ENCODE results near the gene VPS4B.

The VPS4B gene

GRCh38 chr18:63410792-63411191, 11.5 kb downstream of the VPS4B start:
- Histone ChIP-seq H3K9me3 (ENCODE audit: control extremely low read depth in 1 of 5, control insufficient read depth in 4 of 5, insufficient read depth in 2 of 5, low read depth in 1 of 5, low read length in 4 of 5) (no peaks in the 10 kb centered on the region), H3K27ac (ENCODE audit: insufficient read depth in 1 of 2, low read depth in 1 of 2, low read length in 2 of 2, poor library complexity in 1 of 2, severe bottlenecking in 2 of 2) (no peak overlapping the region), H3K4me3 (ENCODE audit: control insufficient read depth in 1 of 7, extremely low read depth in 1 of 7, insufficient read depth in 4 of 7, low read depth in 2 of 7, low read length in 6 of 7) (no peak overlapping the region), H3K27me3 (replicated peaks in 2 of 5; ENCODE audit: control insufficient read depth in 4 of 5, insufficient read depth in 5 of 5, low read length in 4 of 5) (no peaks in the 10 kb centered on the region), H3K36me3 (ENCODE audit: control insufficient read depth in 4 of 4, insufficient read depth in 4 of 4, low read length in 3 of 4) (peaks cover 25 to 74% (median 49%) of the 10 kb centered on the region in 4 experiments), H3K4me1 (ENCODE audit: control extremely low read depth in 1 of 4, control insufficient read depth in 4 of 4, insufficient read depth in 4 of 4, low read length in 3 of 4) (no peaks in the 10 kb centered on the region)
- POLR2A ChIA-PET = no interaction called here
- DNase-seq = no peak
- CTCF ChIA-PET = interaction anchor here (0.6 to 1.4 kb wide), 4 partner anchors 9 to 1045 kb away, joined by 3 to 5 read pairs (median 4); no protein-coding TSS in a partner anchor
- WGBS (ENCODE audit: insufficient coverage) = 100% methylated on average over 1 of the region's 4 CpGs

GRCh38 chr18:63409301-63409700, 13.0 kb downstream of the VPS4B start:
- ChIA-PET CTCF (interaction anchor here (1.0 to 1.4 kb wide), 2 partner anchors 14 to 28 kb away, joined by 3 read pairs; no protein-coding TSS in a partner anchor), POLR2A (no interaction called here)
- no peak for DNase-seq
- Histone ChIP-seq H3K36me3 (ENCODE audit: control insufficient read depth in 4 of 4, insufficient read depth in 4 of 4, low read length in 3 of 4) (peaks cover 19 to 66% (median 40%) of the 10 kb centered on the region in 4 experiments), H3K4me3 (ENCODE audit: control insufficient read depth in 1 of 7, extremely low read depth in 1 of 7, insufficient read depth in 4 of 7, low read depth in 2 of 7, low read length in 6 of 7) (no peak overlapping the region), H3K27ac (ENCODE audit: insufficient read depth in 1 of 2, low read depth in 1 of 2, low read length in 2 of 2, poor library complexity in 1 of 2, severe bottlenecking in 2 of 2) (no peak overlapping the region), H3K4me1 (ENCODE audit: control extremely low read depth in 1 of 4, control insufficient read depth in 4 of 4, insufficient read depth in 4 of 4, low read length in 3 of 4) (no peaks in the 10 kb centered on the region), H3K9me3 (ENCODE audit: control extremely low read depth in 1 of 5, control insufficient read depth in 4 of 5, insufficient read depth in 2 of 5, low read depth in 1 of 5, low read length in 4 of 5) (no peaks in the 10 kb centered on the region), H3K27me3 (replicated peaks in 2 of 5; ENCODE audit: control insufficient read depth in 4 of 5, insufficient read depth in 5 of 5, low read length in 4 of 5) (no peaks in the 10 kb centered on the region)
- 78% methylated on average over 3 of the region's 5 CpGs for WGBS (ENCODE audit: insufficient coverage)

- Histone ChIP-seq H3K9me3 (ENCODE audit: control extremely low read depth in 1 of 5, control insufficient read depth in 4 of 5, insufficient read depth in 2 of 5, low read depth in 1 of 5, low read length in 4 of 5) (peaks cover 0 to 3% (median 0%) of the 10 kb centered on the region in 5 experiments), H3K4me1 (ENCODE audit: control extremely low read depth in 1 of 4, control insufficient read depth in 4 of 4, insufficient read depth in 4 of 4, low read length in 3 of 4) (no peaks in the 10 kb centered on the region), H3K4me3 (ENCODE audit: control insufficient read depth in 1 of 7, extremely low read depth in 1 of 7, insufficient read depth in 4 of 7, low read depth in 2 of 7, low read length in 6 of 7) (no peak overlapping the region), H3K27ac (ENCODE audit: insufficient read depth in 1 of 2, low read depth in 1 of 2, low read length in 2 of 2, poor library complexity in 1 of 2, severe bottlenecking in 2 of 2) (no peak overlapping the region), H3K36me3 (ENCODE audit: control insufficient read depth in 4 of 4, insufficient read depth in 4 of 4, low read length in 3 of 4) (peaks cover 21 to 77% (median 52%) of the 10 kb centered on the region in 4 experiments), H3K27me3 (replicated peaks in 2 of 5; ENCODE audit: control insufficient read depth in 4 of 5, insufficient read depth in 5 of 5, low read length in 4 of 5) (no peaks in the 10 kb centered on the region)
- CTCF ChIA-PET = interaction anchor here (1.1 to 1.4 kb wide), 3 partner anchors 9 to 29 kb away, joined by 3 to 4 read pairs (median 3); no protein-coding TSS in a partner anchor
- POLR2A ChIA-PET = no interaction called here
- no peak for DNase-seq
- WGBS (ENCODE audit: insufficient coverage) = no CpG with 5 or more reads among the region's 1 CpG
Observed at GRCh38 chr18:63407734-63408133, 14.5 kb downstream of the VPS4B start.

- POLR2A ChIA-PET = no interaction called here
- peaks cover 0 to 3% (median 0%) of the 10 kb centered on the region in 5 experiments for H3K9me3 ChIP-seq (ENCODE audit: control extremely low read depth in 1 of 5, control insufficient read depth in 4 of 5, insufficient read depth in 2 of 5, low read depth in 1 of 5, low read length in 4 of 5)
- WGBS (ENCODE audit: insufficient coverage) = 100% methylated on average over 3 of the region's 3 CpGs
- CTCF ChIA-PET = interaction anchor here (0.6 kb wide), 1 partner anchor 701 kb away, joined by 3 read pairs; no protein-coding TSS in a partner anchor
- no peaks in the 10 kb centered on the region for H3K4me1 ChIP-seq (ENCODE audit: control extremely low read depth in 1 of 4, control insufficient read depth in 4 of 4, insufficient read depth in 4 of 4, low read length in 3 of 4)
- H3K36me3 ChIP-seq (ENCODE audit: control insufficient read depth in 4 of 4, insufficient read depth in 4 of 4, low read length in 3 of 4) = peaks cover 27 to 84% (median 62%) of the 10 kb centered on the region in 4 experiments
- H3K27me3 ChIP-seq (replicated peaks in 2 of 5; ENCODE audit: control insufficient read depth in 4 of 5, insufficient read depth in 5 of 5, low read length in 4 of 5) = no peaks in the 10 kb centered on the region
- no peak for DNase-seq
- no peak overlapping the region for H3K4me3 ChIP-seq (ENCODE audit: control insufficient read depth in 1 of 7, extremely low read depth in 1 of 7, insufficient read depth in 4 of 7, low read depth in 2 of 7, low read length in 6 of 7)
- no peak overlapping the region for H3K27ac ChIP-seq (ENCODE audit: insufficient read depth in 1 of 2, low read depth in 1 of 2, low read length in 2 of 2, poor library complexity in 1 of 2, severe bottlenecking in 2 of 2)
Observed at GRCh38 chr18:63405986-63406385, 16.3 kb downstream of the VPS4B start.

GRCh38 chr18:63402246-63403162, 19.8 kb downstream of the VPS4B start:
- Histone ChIP-seq H3K9me3 (ENCODE audit: control extremely low read depth in 1 of 5, control insufficient read depth in 4 of 5, insufficient read depth in 2 of 5, low read depth in 1 of 5, low read length in 4 of 5) (peaks cover 0 to 3% (median 0%) of the 10 kb centered on the region in 5 experiments), H3K27ac (ENCODE audit: insufficient read depth in 1 of 2, low read depth in 1 of 2, low read length in 2 of 2, poor library complexity in 1 of 2, severe bottlenecking in 2 of 2) (no peak overlapping the region), H3K36me3 (ENCODE audit: control insufficient read depth in 4 of 4, insufficient read depth in 4 of 4, low read length in 3 of 4) (peaks cover 29 to 81% (median 49%) of the 10 kb centered on the region in 4 experiments), H3K4me3 (ENCODE audit: control insufficient read depth in 1 of 7, extremely low read depth in 1 of 7, insufficient read depth in 4 of 7, low read depth in 2 of 7, low read length in 6 of 7) (no peak overlapping the region), H3K27me3 (replicated peaks in 2 of 5; ENCODE audit: control insufficient read depth in 4 of 5, insufficient read depth in 5 of 5, low read length in 4 of 5) (no peaks in the 10 kb centered on the region), H3K4me1 (ENCODE audit: control extremely low read depth in 1 of 4, control insufficient read depth in 4 of 4, insufficient read depth in 4 of 4, low read length in 3 of 4) (no peaks in the 10 kb centered on the region)
- DNase-seq = no peak
- 100% methylated on average over 1 of the region's 8 CpGs for WGBS (ENCODE audit: insufficient coverage)
- POLR2A ChIA-PET = no interaction called here
- CTCF ChIA-PET = no interaction called here

GRCh38 chr18:63399300-63399699, 23.0 kb downstream of the VPS4B start:
- Histone ChIP-seq H3K27ac (ENCODE audit: insufficient read depth in 1 of 2, low read depth in 1 of 2, low read length in 2 of 2, poor library complexity in 1 of 2, severe bottlenecking in 2 of 2) (no peak overlapping the region), H3K4me3 (ENCODE audit: control insufficient read depth in 1 of 7, extremely low read depth in 1 of 7, insufficient read depth in 4 of 7, low read depth in 2 of 7, low read length in 6 of 7) (no peak overlapping the region), H3K9me3 (ENCODE audit: control extremely low read depth in 1 of 5, control insufficient read depth in 4 of 5, insufficient read depth in 2 of 5, low read depth in 1 of 5, low read length in 4 of 5) (peaks cover 0 to 3% (median 0%) of the 10 kb centered on the region in 5 experiments), H3K27me3 (replicated peaks in 2 of 5; ENCODE audit: control insufficient read depth in 4 of 5, insufficient read depth in 5 of 5, low read length in 4 of 5) (no peaks in the 10 kb centered on the region), H3K4me1 (ENCODE audit: control extremely low read depth in 1 of 4, control insufficient read depth in 4 of 4, insufficient read depth in 4 of 4, low read length in 3 of 4) (no peaks in the 10 kb centered on the region), H3K36me3 (ENCODE audit: control insufficient read depth in 4 of 4, insufficient read depth in 4 of 4, low read length in 3 of 4) (peaks cover 25 to 88% (median 58%) of the 10 kb centered on the region in 4 experiments)
- DNase-seq = no peak
- POLR2A ChIA-PET = no interaction called here
- CTCF ChIA-PET = no interaction called here
- WGBS (ENCODE audit: insufficient coverage) = no CpG with 5 or more reads among the region's 3 CpGs

- H3K36me3 ChIP-seq (ENCODE audit: control insufficient read depth in 4 of 4, insufficient read depth in 4 of 4, low read length in 3 of 4) = peaks cover 25 to 75% (median 51%) of the 10 kb centered on the region in 4 experiments
- POLR2A ChIA-PET = no interaction called here
Observed at GRCh38 chr18:63397349-63397748, 24.9 kb downstream of the VPS4B start.

More at GRCh38 chr18:63397349-63397748, 24.9 kb downstream of the VPS4B start:
- Histone ChIP-seq H3K27ac (ENCODE audit: insufficient read depth in 1 of 2, low read depth in 1 of 2, low read length in 2 of 2, poor library complexity in 1 of 2, severe bottlenecking in 2 of 2) (no peak overlapping the region), H3K4me1 (ENCODE audit: control extremely low read depth in 1 of 4, control insufficient read depth in 4 of 4, insufficient read depth in 4 of 4, low read length in 3 of 4) (no peaks in the 10 kb centered on the region), H3K27me3 (replicated peaks in 2 of 5; ENCODE audit: control insufficient read depth in 4 of 5, insufficient read depth in 5 of 5, low read length in 4 of 5) (no peaks in the 10 kb centered on the region), H3K9me3 (ENCODE audit: control extremely low read depth in 1 of 5, control insufficient read depth in 4 of 5, insufficient read depth in 2 of 5, low read depth in 1 of 5, low read length in 4 of 5) (no peaks in the 10 kb centered on the region), H3K4me3 (ENCODE audit: control insufficient read depth in 1 of 7, extremely low read depth in 1 of 7, insufficient read depth in 4 of 7, low read depth in 2 of 7, low read length in 6 of 7) (no peak overlapping the region)
- no CpG with 5 or more reads among the region's 1 CpG for whole genome bisulfite sequencing (ENCODE audit: insufficient coverage)
- CTCF ChIA-PET = interaction anchor here (1.0 kb wide), 1 partner anchor 13 kb away, joined by 3 read pairs; no protein-coding TSS in a partner anchor
- no peak for DNase-seq

Measured in common myeloid progenitor, CD34-positive (primary cell).